ENCODE results near the gene EPHA3. TPM values are rescaled to one million over a fixed set of nuclear protein-coding genes. Genes with fewer than 3 reads are reported as not detected.

Gene EPHA3
- total and polyA plus RNA-seq, 11 donors = 1.0 to 9.4 (median 3.5) TPM

DNA sequence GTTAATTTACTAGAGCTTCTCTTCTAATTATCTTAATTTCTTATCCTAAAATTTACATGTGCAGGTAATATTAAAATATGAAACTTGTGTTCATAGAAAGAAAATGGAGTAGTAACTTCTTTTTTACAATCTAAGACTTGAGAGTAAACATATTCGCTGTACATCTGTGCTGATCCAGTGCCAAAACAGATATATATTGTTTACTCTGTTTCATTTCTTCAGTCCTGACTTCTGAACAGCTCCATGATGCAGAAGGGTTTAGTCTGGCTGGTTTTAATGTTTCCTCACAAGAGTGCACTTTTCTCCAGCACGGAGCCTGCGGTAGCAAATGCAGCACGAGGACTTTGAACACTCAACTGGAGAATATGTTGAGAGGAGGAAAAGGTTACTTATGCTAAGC, 306.8 kb downstream of the EPHA3 start:
- Histone ChIP-seq H3K27me3 (no peaks in the 10 kb centered on the region), H3K27ac (no peak overlapping the region), H3K9me3 (no peaks in the 10 kb centered on the region), H3K4me1 (peaks cover 0 to 6% (median 0%) of the 10 kb centered on the region in 12 donors), H3K4me3 (no peak overlapping the region), H3K36me3 (peaks cover 0 to 8% (median 0%) of the 10 kb centered on the region in 9 donors)
- WGBS, 4 donors = 81 to 88% (median 85%) methylated on average over 4 of the region's 4 CpGs
- intact Hi-C loops (cut with DNase I) = no loop called here
- no peak for DNase-seq
- no peak for ATAC-seq
- no peak for TF ChIP-seq POLR2A (IDR thresholded peaks at IDR 0.05)
- TF ChIP-seq, protein P1, sequence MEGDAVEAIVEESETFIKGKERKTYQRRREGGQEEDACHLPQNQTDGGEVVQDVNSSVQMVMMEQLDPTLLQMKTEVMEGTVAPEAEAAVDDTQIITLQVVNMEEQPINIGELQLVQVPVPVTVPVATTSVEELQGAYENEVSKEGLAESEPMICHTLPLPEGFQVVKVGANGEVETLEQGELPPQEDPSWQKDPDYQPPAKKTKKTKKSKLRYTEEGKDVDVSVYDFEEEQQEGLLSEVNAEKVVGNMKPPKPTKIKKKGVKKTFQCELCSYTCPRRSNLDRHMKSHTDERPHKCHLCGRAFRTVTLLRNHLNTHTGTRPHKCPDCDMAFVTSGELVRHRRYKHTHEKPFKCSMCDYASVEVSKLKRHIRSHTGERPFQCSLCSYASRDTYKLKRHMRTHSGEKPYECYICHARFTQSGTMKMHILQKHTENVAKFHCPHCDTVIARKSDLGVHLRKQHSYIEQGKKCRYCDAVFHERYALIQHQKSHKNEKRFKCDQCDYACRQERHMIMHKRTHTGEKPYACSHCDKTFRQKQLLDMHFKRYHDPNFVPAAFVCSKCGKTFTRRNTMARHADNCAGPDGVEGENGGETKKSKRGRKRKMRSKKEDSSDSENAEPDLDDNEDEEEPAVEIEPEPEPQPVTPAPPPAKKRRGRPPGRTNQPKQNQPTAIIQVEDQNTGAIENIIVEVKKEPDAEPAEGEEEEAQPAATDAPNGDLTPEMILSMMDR (IDR thresholded peaks at IDR 0.05) = no peak

DNA sequence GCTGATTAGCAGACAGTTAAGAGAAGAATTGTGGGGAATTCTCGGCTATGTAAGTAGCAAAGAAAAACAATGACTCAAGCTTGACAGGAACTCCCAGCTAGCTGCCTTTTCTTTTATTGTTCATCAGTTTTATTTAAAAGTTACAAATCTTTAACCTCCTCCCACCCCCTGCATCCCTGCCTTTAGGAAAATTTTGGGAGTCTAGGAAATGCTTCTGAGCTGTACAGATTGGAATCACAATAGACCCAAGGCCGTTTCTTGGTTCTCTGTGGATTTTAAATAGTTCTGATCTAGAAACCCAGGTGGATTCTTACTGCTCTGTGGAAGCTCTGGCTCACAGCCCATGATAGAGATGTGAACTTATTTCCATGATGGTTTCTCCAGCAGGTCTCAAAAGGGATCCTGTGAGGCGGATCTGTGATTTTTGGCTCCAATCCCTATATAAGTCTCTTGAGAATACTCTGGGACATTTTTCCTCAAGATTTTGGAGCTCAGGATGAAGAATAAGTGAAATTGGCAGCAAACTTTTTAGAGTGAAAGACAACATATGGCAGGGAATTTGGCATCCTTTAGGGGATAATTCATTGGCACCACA, 312.3 kb downstream of the EPHA3 start:
- Histone ChIP-seq H3K36me3 (peaks cover 0 to 1% (median 0%) of the 10 kb centered on the region in 9 donors), H3K4me3 (no peak overlapping the region), H3K27me3 (no peaks in the 10 kb centered on the region), H3K27ac (peak overlapping the region in 8 of 12 donors; percentile 2 to 56 (median 20)), H3K9me3 (no peaks in the 10 kb centered on the region), H3K4me1 (peaks cover 0 to 23% (median 0%) of the 10 kb centered on the region in 12 donors)
- TF ChIP-seq POLR2A (IDR thresholded peaks at IDR 0.05) = no peak
- TF ChIP-seq, protein P1 (IDR thresholded peaks at IDR 0.05) = no peak
- DNase-seq (peak in 4 of 5 donors; percentile 23 to 66 (median 34)), ATAC-seq (peak; percentile 10 to 79 (median 70))
- intact Hi-C loops (cut with DNase I) = no loop called here
- 44 to 54% (median 46%) methylated on average over 3 of the region's 3 CpGs for WGBS, 4 donors

DNA sequence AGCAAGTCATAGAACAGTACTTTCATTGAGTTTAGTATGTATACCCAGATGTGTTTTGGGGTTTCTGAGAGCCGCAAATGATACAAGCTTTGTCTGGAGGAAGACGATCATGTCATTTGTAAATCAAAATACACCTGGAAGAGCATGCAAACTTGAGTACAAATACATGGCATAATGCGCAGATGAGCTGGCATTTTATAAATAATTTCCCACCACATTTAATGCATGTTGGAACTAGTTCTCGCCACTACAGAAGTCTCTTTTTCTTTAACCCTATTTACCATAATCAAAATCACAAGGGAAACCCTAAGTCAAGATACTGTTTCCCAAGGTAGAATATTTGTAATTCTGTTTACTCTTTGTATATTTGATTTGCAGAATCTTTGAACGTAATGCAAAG, 318.6 kb downstream of the EPHA3 start:
- Histone ChIP-seq H3K4me3 (no peak overlapping the region), H3K4me1 (no peaks in the 10 kb centered on the region), H3K36me3 (peaks cover 0 to 3% (median 0%) of the 10 kb centered on the region in 9 donors), H3K27ac (no peak overlapping the region), H3K27me3 (no peaks in the 10 kb centered on the region), H3K9me3 (no peaks in the 10 kb centered on the region)
- DNase-seq (no peak), ATAC-seq (no peak)
- TF ChIP-seq POLR2A (IDR thresholded peaks at IDR 0.05) = no peak
- TF ChIP-seq, protein P1 (IDR thresholded peaks at IDR 0.05) = no peak
- 91 to 97% (median 95%) methylated on average over 5 of the region's 5 CpGs for WGBS, 4 donors
- intact Hi-C loops (cut with DNase I) = no loop called here

DNA sequence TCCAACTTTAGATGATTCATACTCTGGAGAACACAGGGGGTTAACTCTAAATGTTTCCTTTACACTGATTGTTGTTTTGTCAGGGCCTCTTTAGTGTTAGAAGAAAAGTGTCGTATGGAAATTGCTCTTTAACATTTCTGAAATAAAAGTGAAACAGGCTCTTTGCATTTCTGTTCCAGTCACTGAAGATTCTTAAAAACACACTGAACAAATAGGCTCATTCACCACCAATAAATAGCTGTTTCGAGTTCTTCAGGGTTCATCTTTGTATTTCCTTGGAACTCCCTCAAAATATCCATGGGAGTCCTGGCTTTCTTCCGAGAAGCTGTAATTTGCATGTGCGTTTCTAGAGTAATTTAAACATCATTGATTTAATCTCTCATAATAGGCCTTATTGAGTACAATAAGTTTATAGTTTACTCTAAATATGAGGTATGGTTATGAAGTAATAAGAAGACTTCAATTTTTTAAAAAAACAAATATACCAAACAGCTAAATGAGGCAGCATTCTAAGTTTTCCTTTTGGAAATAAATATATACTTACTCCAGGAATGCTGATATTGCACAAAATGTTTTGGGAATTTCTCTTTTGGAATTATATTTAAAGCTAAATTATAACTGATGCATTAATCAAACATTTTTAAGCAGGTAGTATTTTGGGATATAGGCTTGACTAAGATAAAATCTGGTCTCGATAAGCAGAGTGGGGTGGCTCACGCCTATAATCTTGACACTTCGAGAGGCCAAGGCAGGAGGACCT, 327.4 kb downstream of the EPHA3 start:
- H3K36me3 ChIP-seq = peaks cover 0 to 16% (median 0%) of the 10 kb centered on the region in 9 donors
- H3K4me3 ChIP-seq = no peak overlapping the region
- intact Hi-C loops (cut with DNase I) = no loop called here
- no peak overlapping the region for H3K27ac ChIP-seq
- DNase-seq (no peak), ATAC-seq (no peak)
- WGBS, 4 donors = 86 to 90% (median 88%) methylated on average over 7 of the region's 7 CpGs
- H3K27me3 ChIP-seq = no peaks in the 10 kb centered on the region
- H3K9me3 ChIP-seq = no peaks in the 10 kb centered on the region
- TF ChIP-seq, protein P1 (IDR thresholded peaks at IDR 0.05) = no peak
- no peak for TF ChIP-seq POLR2A (IDR thresholded peaks at IDR 0.05)
- no peaks in the 10 kb centered on the region for H3K4me1 ChIP-seq
